Measurements from ENCODE around the gene AP4S1. TPM values are rescaled to one million over a fixed set of nuclear protein-coding genes. Genes with fewer than 3 reads are reported as not detected.
"Not testable (repeated sequence)": the region's sequence is repeated elsewhere in the genome, so short reads cannot be mapped to it uniquely, and the experiment has no call there.

The AP4S1 gene
- total RNA-seq, 1 donor from 2014 or later: 7.1 TPM

GRCh38 chr14:30999038-30999773 is 26.2 kb upstream of the AP4S1 start:
- H3K9me3 ChIP-seq: peaks cover 7% of the 10 kb centered on the region
- H3K27ac ChIP-seq: no peak overlapping the region
- no peaks in the 10 kb centered on the region for H3K27me3 ChIP-seq
- no peaks in the 10 kb centered on the region for H3K36me3 ChIP-seq
- no peak overlapping the region for H3K4me3 ChIP-seq
- no peak for ATAC-seq
- intact Hi-C loops (cut with DNase I): no loop called here
- TF ChIP-seq CTCF (IDR thresholded peaks at IDR 0.05): no peak
- DNase-seq: no peak
- peaks cover 19% of the 10 kb centered on the region for H3K4me1 ChIP-seq

GRCh38 chr14:31000629-31001338 is 24.7 kb upstream of the AP4S1 start:
- Histone ChIP-seq H3K9me3 (peaks cover 7% of the 10 kb centered on the region), H3K4me3 (no peak overlapping the region), H3K36me3 (no peaks in the 10 kb centered on the region), H3K27me3 (no peaks in the 10 kb centered on the region), H3K4me1 (peaks cover 5% of the 10 kb centered on the region), H3K27ac (no peak overlapping the region)
- ATAC-seq: no peak
- no peak for DNase-seq
- TF ChIP-seq CTCF (IDR thresholded peaks at IDR 0.05): no peak
- intact Hi-C loops (cut with DNase I): no loop called here

GRCh38 chr14:31001339-31001658 is 24.1 kb upstream of the AP4S1 start:
- H3K9me3 ChIP-seq: peaks cover 7% of the 10 kb centered on the region
- TF ChIP-seq CTCF (IDR thresholded peaks at IDR 0.05): no peak
- ATAC-seq: no peak
- intact Hi-C loops (cut with DNase I): no loop called here
- H3K4me1 ChIP-seq: peaks cover 5% of the 10 kb centered on the region
- no peaks in the 10 kb centered on the region for H3K27me3 ChIP-seq
- no peaks in the 10 kb centered on the region for H3K36me3 ChIP-seq
- H3K4me3 ChIP-seq: no peak overlapping the region
- H3K27ac ChIP-seq: no peak overlapping the region
- no peak for DNase-seq

GRCh38 chr14:31003284-31003683 is 22.2 kb upstream of the AP4S1 start:
- DNase-seq (no peak), ATAC-seq (no peak)
- H3K27ac ChIP-seq: no peak overlapping the region
- H3K4me3 ChIP-seq: no peak overlapping the region
- peaks cover 5% of the 10 kb centered on the region for H3K4me1 ChIP-seq
- no peaks in the 10 kb centered on the region for H3K36me3 ChIP-seq
- TF ChIP-seq CTCF (IDR thresholded peaks at IDR 0.05): no peak
- intact Hi-C loops (cut with DNase I): no loop called here
- no peaks in the 10 kb centered on the region for H3K27me3 ChIP-seq
- H3K9me3 ChIP-seq: peaks cover 3% of the 10 kb centered on the region

GRCh38 chr14:31004007-31004406 is 21.4 kb upstream of the AP4S1 start:
- DNase-seq; intact Hi-C loops (cut with DNase I); ATAC-seq; H3K4me1 ChIP-seq; H3K9me3 ChIP-seq; H3K36me3 ChIP-seq; H3K27me3 ChIP-seq; H3K27ac ChIP-seq; H3K4me3 ChIP-seq: not testable (repeated sequence)

- no peak for ATAC-seq
- TF ChIP-seq CTCF (IDR thresholded peaks at IDR 0.05): no peak
- no peaks in the 10 kb centered on the region for H3K4me1 ChIP-seq
- no peaks in the 10 kb centered on the region for H3K27me3 ChIP-seq
- no peak for DNase-seq
- H3K27ac ChIP-seq: no peak overlapping the region
- intact Hi-C loops (cut with DNase I): no loop called here
- H3K36me3 ChIP-seq: no peaks in the 10 kb centered on the region
- H3K9me3 ChIP-seq: no peaks in the 10 kb centered on the region
- H3K4me3 ChIP-seq: no peak overlapping the region
These were observed 18.7 kb upstream of the AP4S1 start for GRCh38 chr14:31006703-31007102.

Data from upper lobe of right lung (tissue), 1 donor.